ENCODE measurements around the gene SLC39A11. TPM values are rescaled to one million over a fixed set of nuclear protein-coding genes. Genes with fewer than 3 reads are reported as not detected.

Gene SLC39A11
- total and polyA plus RNA-seq, 12 donors = 7.0 to 91.4 (median 22.7) TPM

GRCh38 chr17:72706396-72706981 lies 386.0 kb downstream of the SLC39A11 start:
- H3K27me3 ChIP-seq = no peaks in the 10 kb centered on the region
- no peaks in the 10 kb centered on the region for H3K4me1 ChIP-seq (replicated peaks in 1 of 2)
- no peak for TF ChIP-seq POLR2A (IDR thresholded peaks at IDR 0.05)
- TF ChIP-seq CTCF (IDR thresholded peaks at IDR 0.05) = no peak
- no peaks in the 10 kb centered on the region for H3K36me3 ChIP-seq (replicated peaks in 1 of 2)
- no peaks in the 10 kb centered on the region for H3K9me3 ChIP-seq (replicated peaks in 1 of 3)
- DNase-seq = no peak
- H3K27ac ChIP-seq = no peak overlapping the region
- intact Hi-C loops (cut with DNase I) = no loop called here
- no peak overlapping the region for H3K4me3 ChIP-seq
- WGBS, 4 donors = 82 to 92% (median 89%) methylated on average over 3 of the region's 3 CpGs

GRCh38 chr17:72705905-72706395 lies 386.5 kb downstream of the SLC39A11 start:
- no peak for DNase-seq
- Histone ChIP-seq H3K9me3 (replicated peaks in 1 of 3) (no peaks in the 10 kb centered on the region), H3K27me3 (no peaks in the 10 kb centered on the region), H3K36me3 (replicated peaks in 1 of 2) (no peaks in the 10 kb centered on the region), H3K4me3 (no peak overlapping the region), H3K4me1 (replicated peaks in 1 of 2) (no peaks in the 10 kb centered on the region), H3K27ac (no peak overlapping the region)
- TF ChIP-seq CTCF (IDR thresholded peaks at IDR 0.05) (no peak), POLR2A (IDR thresholded peaks at IDR 0.05) (no peak)
- intact Hi-C loops (cut with DNase I) = no loop called here
- 88 to 92% (median 90%) methylated on average over 5 of the region's 5 CpGs for WGBS, 4 donors

GRCh38 chr17:72702998-72703397 lies 389.5 kb downstream of the SLC39A11 start:
- Histone ChIP-seq H3K4me1 (replicated peaks in 1 of 2) (no peaks in the 10 kb centered on the region), H3K36me3 (replicated peaks in 1 of 2) (no peaks in the 10 kb centered on the region), H3K4me3 (no peak overlapping the region), H3K27me3 (no peaks in the 10 kb centered on the region), H3K27ac (no peak overlapping the region), H3K9me3 (replicated peaks in 1 of 3) (no peaks in the 10 kb centered on the region)
- TF ChIP-seq POLR2A (IDR thresholded peaks at IDR 0.05) (no peak), CTCF (IDR thresholded peaks at IDR 0.05) (no peak)
- DNase-seq = no peak
- intact Hi-C loops (cut with DNase I) = no loop called here
- 89 to 95% (median 94%) methylated on average over 4 of the region's 4 CpGs for WGBS, 4 donors

GRCh38 chr17:72702136-72702735 lies 390.3 kb downstream of the SLC39A11 start:
- intact Hi-C loops (cut with DNase I) = no loop called here
- H3K27me3 ChIP-seq = no peaks in the 10 kb centered on the region
- 58 to 71% (median 63%) methylated on average over 6 of the region's 6 CpGs for WGBS, 4 donors
- H3K9me3 ChIP-seq (replicated peaks in 1 of 3) = no peaks in the 10 kb centered on the region
- DNase-seq = no peak
- no peaks in the 10 kb centered on the region for H3K36me3 ChIP-seq (replicated peaks in 1 of 2)
- H3K4me3 ChIP-seq = no peak overlapping the region
- H3K27ac ChIP-seq = no peak overlapping the region
- no peak for TF ChIP-seq CTCF (IDR thresholded peaks at IDR 0.05)
- no peak for TF ChIP-seq POLR2A (IDR thresholded peaks at IDR 0.05)
- no peaks in the 10 kb centered on the region for H3K4me1 ChIP-seq (replicated peaks in 1 of 2)
